K562 (cell line): ENCODE data around the gene STIM1. TPM values are rescaled to one million over a fixed set of nuclear protein-coding genes. Genes with fewer than 3 reads are reported as not detected.

Experiments
- ATAC-seq: fragments of 200-7000 bp; cut with Tn5 transposase; 3 replicates; pipeline ENCODE4 v1.9.1; 2020; ENCODE audit warnings: moderate library complexity
- BruUV-seq: library from RNA; stranded (reverse); fragments of 400-500 nt; replicated peaks from 2 replicates; lab custom pipeline; 2021; lab: Mats Ljungman, UMichigan
- CTCF ChIA-PET: fragments of 300-600 bp; formaldehyde crosslinking; extraction: SDS; loops from one replicate; lab custom pipeline; 2021; ENCODE audit warnings: low intra/inter-chr PET ratio; lab: Yijun Ruan, JAX
- POLR2A ChIA-PET: fragments of 300-600, 350-650 bp; sonication (Branson Sonifier 250); formaldehyde crosslinking; extraction: SDS; loops from one replicate; lab custom pipeline; 2021; ENCODE audit warnings: antibody characterized with exemption, inconsistent platforms; lab: Yijun Ruan, JAX
- DNase-seq, 4 experiments: peaks; one replicate each; pipeline versions ENCODE4 v3.0.0 to v3.0.0-alpha.2; 2011 to 2018; ENCODE audit warnings: low spot score in 3 of 4, mixed read lengths in 3 of 4; ENCODE audit errors: extremely low read depth in 1 of 4
- FAIRE-seq: peaks from 2 replicates; lab custom pipeline; 2011; peaks lifted over from hg19 to GRCh38; lab: Jason Lieb, UNC
- H2AFZ ChIP-seq: 2 replicates; pipeline ENCODE4 v1.6.0; 2011; ENCODE audit warnings: low read depth, low read length, control low read depth, inconsistent platforms
- H3K27ac ChIP-seq: fragments of 200-600 bp; 3 replicates; pipeline ENCODE4 v1.8.0; 2011; ENCODE audit warnings: low read depth, mild to moderate bottlenecking, control low read depth, inconsistent platforms, low read length, moderate library complexity, mixed read lengths; ENCODE audit errors: extremely low read depth
- H3K27me3 ChIP-seq, 2 experiments: fragments of 300-600 bp in 1 of 2; 2 replicates in 1 of 2; 3 replicates in 1 of 2; pipeline versions ENCODE4 v1.6.0 to v1.8.0; 2011; ENCODE audit warnings: inconsistent platforms in 2 of 2, low read length in 2 of 2, mild to moderate bottlenecking in 1 of 2, mixed read lengths in 1 of 2, moderate library complexity in 1 of 2; ENCODE audit not compliant: control insufficient read depth in 2 of 2, insufficient read depth in 2 of 2
- H3K36me3 ChIP-seq: fragments of 300-600 bp; 3 replicates; pipeline ENCODE4 v1.8.0; 2011; ENCODE audit warnings: mild to moderate bottlenecking, low read length, inconsistent platforms; ENCODE audit not compliant: control insufficient read depth, insufficient read depth
- H3K4me1 ChIP-seq, 2 experiments: fragments of 200-600 bp in 1 of 2; replicated peaks in 1 of 2; 2 replicates in 1 of 2; 3 replicates in 1 of 2; pipeline versions ENCODE4 v1.5.1 to v1.8.0; 2011; ENCODE audit warnings: inconsistent platforms in 2 of 2, low read length in 2 of 2, mild to moderate bottlenecking in 1 of 2, mixed read lengths in 1 of 2, moderate library complexity in 1 of 2; ENCODE audit not compliant: control insufficient read depth in 2 of 2, insufficient read depth in 2 of 2
- H3K4me2 ChIP-seq: 2 replicates; pipeline ENCODE4 v1.6.1; 2011; ENCODE audit warnings: low read length, control low read depth, inconsistent platforms, mixed read lengths; ENCODE audit not compliant: insufficient read depth
- H3K4me3 ChIP-seq: fragments of 200-600 bp; sonication (generic), shearing (Covaris generic); 2 replicates; pipeline ENCODE4 v1.5.1; 2016; ENCODE audit warnings: control low read depth, inconsistent platforms
- H3K79me2 ChIP-seq: fragments of 200-600 bp; 3 replicates; pipeline ENCODE4 v1.8.0; 2011; ENCODE audit warnings: low read length, inconsistent platforms; ENCODE audit not compliant: control insufficient read depth, insufficient read depth
- H3K9ac ChIP-seq, 2 experiments: 2 replicates each; pipeline versions ENCODE4 v1.6.0 to v1.6.1; 2011; ENCODE audit warnings: low read depth in 2 of 2, low read length in 2 of 2, control low read depth in 1 of 2, inconsistent platforms in 1 of 2, mild to moderate bottlenecking in 1 of 2, mixed read lengths in 1 of 2; ENCODE audit not compliant: insufficient read depth in 1 of 2
- H3K9me1 ChIP-seq: one replicate; pipeline ENCODE4 v1.6.0; 2011; ENCODE audit warnings: inconsistent platforms, mild to moderate bottlenecking, low read length, moderate library complexity; ENCODE audit not compliant: control insufficient read depth, insufficient read depth
- H3K9me3 ChIP-seq: replicated peaks from 2 replicates; pipeline ENCODE4 v1.5.1; 2011; ENCODE audit warnings: low read depth, low read length, inconsistent platforms; ENCODE audit not compliant: control insufficient read depth, insufficient read depth
- H4K20me1 ChIP-seq: replicated peaks from 2 replicates; pipeline ENCODE4 v1.6.1; 2011; ENCODE audit warnings: low read length, inconsistent platforms, mixed read lengths; ENCODE audit not compliant: control insufficient read depth, insufficient read depth
- FOXA3 ChIP-seq, 2 experiments: fragments of 450-650 bp in 1 of 2; sonication (generic) in 1 of 2; formaldehyde crosslinking; IDR thresholded peaks in 1 of 2; conservative IDR thresholded peaks in 1 of 2; 2 replicates each; pipeline versions ENCODE4 v1.4.0 to v1.8.0; 2020 to 2022; ENCODE audit warnings: mild to moderate bottlenecking in 2 of 2, missing genetic modification reagents in 1 of 2
- MEIS2 ChIP-seq: fragments of 450-650 bp; IDR thresholded peaks from 2 replicates; pipeline ENCODE4 v1.6.1; 2014; ENCODE audit warnings: mild to moderate bottlenecking; ENCODE audit not compliant: partially characterized antibody
- PBX2 ChIP-seq, 2 experiments: IDR thresholded peaks in 1 of 2; conservative IDR thresholded peaks in 1 of 2; 2 replicates each; pipeline ENCODE4 v1.6.1; 2016; ENCODE audit warnings: low read depth in 2 of 2, mild to moderate bottlenecking in 1 of 2, missing compliant biosample characterization in 1 of 2, missing genetic modification characterization in 1 of 2, moderate library complexity in 1 of 2
- WGBS: fragments of 100-300 bp; shearing (Covaris generic); methylation state at CpG from one replicate; pipeline ENCODE4 v1.1.6; 2016; ENCODE audit warnings: low coverage, mixed read lengths; ENCODE audit not compliant: insufficient coverage; ENCODE audit errors: missing lambda C conversion rate; 5-methylcytosine and 5-hydroxymethylcytosine counted together
- in situ Hi-C: fragments of 300-500 bp; cut with MboI; formaldehyde crosslinking; loops from 4 replicates; pipeline ENCODE4 v1.15.0; 2018; ENCODE audit warnings: inconsistent platforms, mixed read lengths
- intact Hi-C: fragments of 100-400 bp; cut with micrococcal nuclease; formaldehyde crosslinking; loops from 2 replicates; pipeline ENCODE4 v1.14.2; 2022
- polyA plus RNA-seq, 8 experiments: library from polyadenylated mRNA; depleted of rRNA in 4 of 8; stranded (reverse) in 5 of 8; unstranded in 3 of 8; fragments of >200 nt; fragmentation: Nextera tagmentation in 2 of 8; fragmentation: Illumina TruSeq in 1 of 8; extraction: Ambion mirVana in 2 of 8; extraction: Trizol in 1 of 8; gene quantifications; 2 replicates each; pipeline versions ENCODE4 v1.2.1 to v1.2.3, GENCODE V29; 2011 to 2014; ENCODE audit warnings: inconsistent platforms in 1 of 8, missing spikeins in 1 of 8
- total RNA-seq, 7 experiments: library from RNA; depleted of rRNA in 6 of 7; stranded (reverse); fragments of >200 nt in 6 of 7; fragmentation: Illumina TruSeq in 2 of 7; extraction: Trizol in 2 of 7; gene quantifications; 2 replicates each; pipeline versions ENCODE4 v1.2.1 to v1.2.3, GENCODE V29; 2011 to 2021; ENCODE audit warnings: low replicate concordance in 1 of 7
- TF ChIP-seq, protein P1 (sequence below), 3 experiments: IDR thresholded peaks in 2 of 3; conservative IDR thresholded peaks in 1 of 3; 2 replicates each; pipeline ENCODE4 v1.5.1; 2011 to 2012; ENCODE audit warnings: low read length in 3 of 3, mild to moderate bottlenecking in 3 of 3, control low read depth in 2 of 3, improper control_type of control experiment in 1 of 3, inconsistent platforms in 1 of 3, low read depth in 1 of 3, mixed read lengths in 1 of 3, moderate library complexity in 1 of 3; ENCODE audit not compliant: insufficient read depth in 2 of 3
- TF ChIP-seq, protein P2 (sequence below): fragments of 450-650 bp; IDR thresholded peaks from 2 replicates; pipeline ENCODE4 v1.6.1; 2016

The STIM1 gene
- total and polyA plus RNA-seq, 9 of the 15 experiments (the other 6 are each of a cell fraction or from before 2014, with no cell fraction given) = 7.7 to 50.5 (median 22.5) TPM

DNA sequence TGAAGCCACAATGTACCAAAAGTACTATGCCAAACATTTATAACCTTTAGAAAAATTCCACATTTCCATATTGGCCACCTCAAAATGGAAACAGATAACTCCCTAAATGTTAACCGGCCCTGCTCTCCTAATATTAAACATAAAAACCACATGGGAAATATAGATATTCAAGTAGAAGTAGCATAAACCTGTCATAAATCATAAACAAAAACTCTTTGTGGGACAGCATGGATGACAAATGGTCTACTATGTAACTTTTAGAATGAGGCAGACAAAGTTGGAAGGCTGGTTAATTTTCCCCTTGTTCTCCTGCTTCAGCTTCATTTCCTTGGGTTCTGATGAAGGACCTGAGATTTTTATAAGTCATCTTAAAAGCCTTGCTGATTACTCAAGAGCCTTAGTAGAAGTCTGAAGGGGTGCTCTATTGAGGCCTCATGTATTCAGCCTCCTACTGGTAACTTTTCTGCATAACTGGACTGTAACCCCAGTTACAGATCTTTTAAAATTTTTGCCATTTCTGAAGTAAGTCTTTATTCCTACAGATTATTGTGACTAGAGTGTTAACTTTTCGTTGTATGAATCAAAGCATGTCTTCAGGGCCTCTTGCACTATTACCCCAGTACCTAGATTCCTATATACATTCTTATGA lies 116.4 kb downstream of the STIM1 start:
- POLR2A ChIA-PET = interaction anchor here (1.3 kb wide), 1 partner anchor 117 kb away, joined by 4 read pairs; the partner anchor contains the start of gene STIM1
- CTCF ChIA-PET = no interaction called here
- FAIRE-seq (no peak), DNase-seq (no peak), ATAC-seq (peak; percentile 74)
- intact Hi-C loops (no loop called here), in situ Hi-C loops (no loop called here)
- Histone ChIP-seq H3K27ac (no peak overlapping the region), H3K27me3 (no peaks in the 10 kb centered on the region), H4K20me1 (0 out of 2 replicates have a peak, but pooled peaks cover 4% of the 10 kb centered on the region), H3K4me3 (no peak overlapping the region), H3K4me1 (peaks cover 4 to 16% of the 10 kb centered on the region in 2 experiments; a peak in 4 of 5 replicates), H3K36me3 (peaks cover 14% of the 10 kb centered on the region), H3K9ac (no peak overlapping the region), H2AFZ (no peak overlapping the region), H3K79me2 (peaks cover 15% of the 10 kb centered on the region), H3K9me1 (no peaks in the 10 kb centered on the region), H3K9me3 (no peaks in the 10 kb centered on the region), H3K4me2 (no peak overlapping the region)
- 46% methylated on average over 2 of the region's 2 CpGs for WGBS
- TF ChIP-seq, protein P1, sequence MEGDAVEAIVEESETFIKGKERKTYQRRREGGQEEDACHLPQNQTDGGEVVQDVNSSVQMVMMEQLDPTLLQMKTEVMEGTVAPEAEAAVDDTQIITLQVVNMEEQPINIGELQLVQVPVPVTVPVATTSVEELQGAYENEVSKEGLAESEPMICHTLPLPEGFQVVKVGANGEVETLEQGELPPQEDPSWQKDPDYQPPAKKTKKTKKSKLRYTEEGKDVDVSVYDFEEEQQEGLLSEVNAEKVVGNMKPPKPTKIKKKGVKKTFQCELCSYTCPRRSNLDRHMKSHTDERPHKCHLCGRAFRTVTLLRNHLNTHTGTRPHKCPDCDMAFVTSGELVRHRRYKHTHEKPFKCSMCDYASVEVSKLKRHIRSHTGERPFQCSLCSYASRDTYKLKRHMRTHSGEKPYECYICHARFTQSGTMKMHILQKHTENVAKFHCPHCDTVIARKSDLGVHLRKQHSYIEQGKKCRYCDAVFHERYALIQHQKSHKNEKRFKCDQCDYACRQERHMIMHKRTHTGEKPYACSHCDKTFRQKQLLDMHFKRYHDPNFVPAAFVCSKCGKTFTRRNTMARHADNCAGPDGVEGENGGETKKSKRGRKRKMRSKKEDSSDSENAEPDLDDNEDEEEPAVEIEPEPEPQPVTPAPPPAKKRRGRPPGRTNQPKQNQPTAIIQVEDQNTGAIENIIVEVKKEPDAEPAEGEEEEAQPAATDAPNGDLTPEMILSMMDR (IDR thresholded peaks at IDR 0.05 in 2 of 3, conservative IDR thresholded peaks at IDR 0.05 in 1 of 3; ENCODE audit: insufficient read depth in 2 of 3, low read depth in 1 of 3, low read length in 3 of 3) = peak; percentile 16 to 26 (median 25); a peak in 2 of 6 replicates
- TF ChIP-seq FOXA3 (CRISPR knock-in tag; conservative IDR thresholded peaks at IDR 0.05 in 1 of 2, IDR thresholded peaks at IDR 0.05 in 1 of 2) (no peak), PBX2 (CRISPR knock-in tag; IDR thresholded peaks at IDR 0.05; ENCODE audit: low read depth) (no peak), PBX2 (tag; conservative IDR thresholded peaks at IDR 0.05; ENCODE audit: low read depth) (peak; percentile 72), MEIS2 (peak; percentile 58)
- TF ChIP-seq, protein P2, sequence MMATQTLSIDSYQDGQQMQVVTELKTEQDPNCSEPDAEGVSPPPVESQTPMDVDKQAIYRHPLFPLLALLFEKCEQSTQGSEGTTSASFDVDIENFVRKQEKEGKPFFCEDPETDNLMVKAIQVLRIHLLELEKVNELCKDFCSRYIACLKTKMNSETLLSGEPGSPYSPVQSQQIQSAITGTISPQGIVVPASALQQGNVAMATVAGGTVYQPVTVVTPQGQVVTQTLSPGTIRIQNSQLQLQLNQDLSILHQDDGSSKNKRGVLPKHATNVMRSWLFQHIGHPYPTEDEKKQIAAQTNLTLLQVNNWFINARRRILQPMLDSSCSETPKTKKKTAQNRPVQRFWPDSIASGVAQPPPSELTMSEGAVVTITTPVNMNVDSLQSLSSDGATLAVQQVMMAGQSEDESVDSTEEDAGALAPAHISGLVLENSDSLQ = peak; percentile 58
- BruUV-seq = no TSS peak
